ENCODE measurements around the gene NUAK2. TPM values are rescaled to one million over a fixed set of nuclear protein-coding genes. Genes with fewer than 3 reads are reported as not detected.
A peak's percentile ranks its signal among the peaks of the same experiment; 100 is the strongest.

NUAK2 gene
- total RNA-seq, 1 donor from 2014 or later = 1.2 TPM

DNA sequence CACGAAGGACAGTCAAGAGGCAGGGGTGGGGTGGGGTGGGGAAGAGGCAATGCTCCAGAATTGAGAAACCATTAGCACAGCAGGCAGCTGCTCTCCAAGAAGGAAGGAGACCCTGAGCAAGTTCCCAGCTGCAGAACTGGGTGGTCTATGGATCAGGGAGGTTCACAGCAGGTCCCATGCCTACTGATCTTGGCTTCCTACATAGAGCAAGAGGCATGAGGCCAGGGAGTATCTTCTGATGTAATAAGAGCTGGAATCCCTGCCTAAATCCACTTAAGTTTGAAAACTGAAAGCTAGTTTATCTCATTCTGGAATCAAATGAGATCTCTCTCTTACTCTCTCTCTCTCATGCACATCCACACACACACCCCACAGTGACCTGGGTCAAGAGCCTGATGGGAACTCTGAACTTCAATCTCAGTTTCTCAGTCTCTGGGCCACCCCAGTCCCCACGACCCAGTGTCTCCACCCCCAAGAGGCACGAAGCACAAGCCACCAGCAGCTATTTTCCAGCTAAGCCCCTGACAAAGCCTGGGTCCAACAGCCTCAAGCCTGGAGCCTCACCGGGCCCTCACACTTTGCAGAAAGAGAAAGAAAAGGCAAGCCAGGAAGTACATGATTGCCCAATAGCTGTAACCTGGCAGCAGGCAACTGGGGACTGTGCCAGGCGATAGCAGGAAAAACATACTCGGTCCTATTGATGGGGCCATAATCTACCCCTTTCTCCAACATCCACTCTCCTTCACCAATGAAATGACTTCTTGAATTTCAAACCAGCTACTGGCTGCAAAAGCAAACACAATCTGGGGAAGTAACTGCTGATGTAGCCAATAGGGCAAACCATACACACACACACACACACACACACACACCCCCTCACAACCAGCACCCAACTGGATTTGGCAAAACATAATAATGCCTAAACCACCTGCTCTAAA lies 2.2 kb downstream of the NUAK2 start:
- peak; percentile 36 for DNase-seq (ENCODE audit: low read depth, low spot score)

DNA sequence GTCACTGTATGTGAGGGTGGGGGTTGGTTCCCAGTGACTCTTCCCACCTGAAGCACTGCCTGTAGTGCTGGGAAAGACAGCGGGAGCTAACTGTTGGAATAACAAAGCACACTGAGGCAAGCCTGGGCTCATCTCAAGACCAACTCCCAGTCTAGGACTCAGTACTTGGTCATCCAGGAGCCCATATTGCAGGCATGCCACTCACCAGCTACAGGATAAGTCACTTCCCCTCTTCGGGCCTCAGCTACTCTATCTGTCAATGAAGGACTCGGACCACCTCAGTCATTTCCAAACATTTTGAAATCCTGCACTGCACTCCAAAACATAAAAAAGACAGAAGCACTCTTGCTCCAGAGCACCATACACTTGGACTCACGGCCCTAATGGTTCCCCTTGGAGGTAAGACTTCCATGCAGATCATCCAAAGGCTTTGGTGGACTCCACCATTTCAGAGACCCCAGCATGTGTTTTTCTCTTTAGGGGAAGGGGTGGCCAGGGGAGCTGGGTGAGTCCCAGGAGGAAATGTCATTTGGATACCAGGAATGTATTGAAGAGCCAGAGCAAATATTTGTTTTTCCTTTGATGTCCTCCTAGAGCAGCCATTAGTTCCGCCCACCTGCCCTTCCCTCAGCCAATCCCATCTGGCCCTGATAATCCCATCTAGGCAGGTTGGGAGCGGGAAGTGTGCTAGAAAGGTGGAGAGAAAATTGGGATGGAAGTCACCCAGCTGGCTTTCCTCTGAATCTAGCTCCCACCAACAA lies 3.1 kb downstream of the NUAK2 start:
- no peak for DNase-seq (ENCODE audit: low read depth, low spot score)

DNA sequence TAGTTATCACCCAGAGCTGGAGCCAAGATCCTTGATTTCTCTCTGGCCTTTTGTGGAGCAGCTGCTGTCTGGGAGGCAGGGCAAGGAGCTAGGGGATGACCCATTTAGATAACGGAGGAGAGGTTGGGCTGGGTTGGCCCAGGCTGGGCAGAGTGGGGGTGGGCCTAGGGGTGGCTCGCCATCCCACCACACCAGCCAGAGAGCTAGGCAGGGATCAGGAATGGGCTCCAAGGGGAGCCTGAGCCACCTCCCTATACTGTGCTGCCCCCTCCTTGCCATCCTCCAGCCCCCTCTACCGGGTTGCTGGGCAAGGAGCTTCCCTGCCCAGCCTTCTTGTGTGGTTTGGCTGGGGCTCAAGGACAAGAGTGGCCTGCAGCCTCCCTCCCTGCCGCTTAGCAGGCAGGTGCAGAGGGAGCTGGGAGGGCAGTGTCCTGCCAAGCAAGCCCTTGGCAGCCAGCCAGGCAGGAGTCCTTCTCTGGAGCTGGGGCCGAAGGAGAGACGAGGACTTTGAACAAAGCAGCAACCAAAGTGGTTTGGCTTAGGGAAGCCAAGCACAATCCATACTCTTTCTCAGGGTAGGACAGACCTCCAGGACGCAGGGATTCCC lies 4.1 kb downstream of the NUAK2 start:
- no peak for DNase-seq (ENCODE audit: low read depth, low spot score)

DNA sequence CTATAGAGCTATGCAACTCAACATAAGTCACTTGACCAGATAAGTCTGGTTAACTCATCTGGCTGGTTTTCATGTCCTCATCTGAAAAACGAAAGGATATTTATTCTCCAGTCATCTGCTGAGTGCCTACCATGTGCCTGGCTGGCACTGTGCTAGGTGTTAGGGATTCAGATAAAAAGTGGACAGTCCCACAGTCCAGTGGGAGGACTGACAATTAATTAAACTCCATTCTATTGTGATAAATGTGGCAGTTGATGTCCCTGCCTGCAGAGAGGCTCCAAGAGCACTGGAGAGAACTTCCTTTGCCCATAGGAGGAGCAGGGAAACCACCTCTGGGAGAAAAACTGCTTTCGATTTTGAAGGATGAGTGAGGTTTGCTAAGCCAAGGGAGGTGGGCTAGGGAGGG lies 5.4 kb downstream of the NUAK2 start:
- no peak for DNase-seq (ENCODE audit: low read depth, low spot score)

DNA sequence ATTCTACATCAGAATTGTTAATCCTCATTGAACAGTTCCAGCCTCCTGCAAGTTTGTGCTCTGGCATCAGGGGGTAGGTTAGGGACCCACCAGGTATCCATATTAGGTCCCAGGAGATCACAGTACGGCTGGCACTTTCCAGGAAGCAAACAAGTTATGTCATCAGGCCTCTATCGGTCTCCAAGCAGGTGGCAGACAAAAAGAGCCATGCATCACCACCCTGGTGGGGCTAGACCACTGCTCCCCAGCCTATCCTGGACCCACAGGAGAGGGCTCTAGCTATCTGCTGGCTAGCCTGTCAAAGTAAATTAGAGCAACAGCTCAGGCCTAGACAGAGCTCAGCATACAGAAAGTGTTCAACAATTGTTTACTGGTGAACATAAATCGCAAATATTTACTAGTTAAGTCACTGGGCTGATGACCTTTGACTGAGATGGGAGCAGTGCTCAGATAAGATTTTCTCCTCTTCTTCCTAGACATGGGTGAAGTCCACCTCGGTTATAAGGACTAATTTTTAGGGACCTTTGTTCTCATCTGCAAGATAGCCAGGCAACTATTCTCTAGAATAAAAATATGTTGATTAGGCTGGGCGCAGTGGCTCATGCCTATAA lies 6.4 kb downstream of the NUAK2 start:
- no peak for DNase-seq (ENCODE audit: low read depth, low spot score)

DNA sequence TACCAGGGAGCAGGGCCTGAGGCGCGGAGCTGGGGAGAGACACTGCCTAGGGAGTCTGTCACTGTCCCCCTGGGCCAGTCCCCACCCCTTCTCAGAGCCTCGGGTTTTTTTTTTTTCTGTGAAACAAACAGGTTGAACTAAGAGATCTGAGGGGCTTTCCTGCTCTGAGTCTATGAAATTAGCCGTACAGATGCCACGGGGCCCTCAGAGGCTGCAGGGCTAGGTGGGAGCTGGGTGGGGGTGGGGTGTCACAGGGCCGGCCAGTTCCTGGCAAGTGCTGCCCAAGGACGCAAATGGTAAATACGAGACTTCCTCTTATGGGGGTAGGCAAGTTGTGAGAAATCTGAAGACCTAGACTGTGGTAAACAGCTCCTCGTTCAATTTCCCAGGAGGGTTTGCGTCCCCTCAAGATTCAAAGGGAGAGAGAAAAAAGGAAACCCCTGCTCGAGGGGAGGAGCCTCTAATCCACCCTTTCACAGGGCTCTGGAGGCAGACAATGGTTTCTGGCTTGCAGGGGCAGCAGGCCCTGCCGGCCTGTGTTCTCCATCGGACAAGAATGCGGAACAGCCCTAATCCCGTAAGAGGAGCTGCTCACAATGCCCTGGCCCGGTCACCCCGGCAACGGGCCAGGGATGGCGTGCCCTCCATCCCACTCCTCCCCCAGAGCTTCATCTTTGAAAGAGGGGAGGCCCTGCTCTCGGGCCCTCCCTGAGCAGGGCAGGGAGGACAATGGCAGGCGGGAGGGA lies 7.8 kb downstream of the NUAK2 start:
- DNase-seq (ENCODE audit: low read depth, low spot score) = no peak

DNA sequence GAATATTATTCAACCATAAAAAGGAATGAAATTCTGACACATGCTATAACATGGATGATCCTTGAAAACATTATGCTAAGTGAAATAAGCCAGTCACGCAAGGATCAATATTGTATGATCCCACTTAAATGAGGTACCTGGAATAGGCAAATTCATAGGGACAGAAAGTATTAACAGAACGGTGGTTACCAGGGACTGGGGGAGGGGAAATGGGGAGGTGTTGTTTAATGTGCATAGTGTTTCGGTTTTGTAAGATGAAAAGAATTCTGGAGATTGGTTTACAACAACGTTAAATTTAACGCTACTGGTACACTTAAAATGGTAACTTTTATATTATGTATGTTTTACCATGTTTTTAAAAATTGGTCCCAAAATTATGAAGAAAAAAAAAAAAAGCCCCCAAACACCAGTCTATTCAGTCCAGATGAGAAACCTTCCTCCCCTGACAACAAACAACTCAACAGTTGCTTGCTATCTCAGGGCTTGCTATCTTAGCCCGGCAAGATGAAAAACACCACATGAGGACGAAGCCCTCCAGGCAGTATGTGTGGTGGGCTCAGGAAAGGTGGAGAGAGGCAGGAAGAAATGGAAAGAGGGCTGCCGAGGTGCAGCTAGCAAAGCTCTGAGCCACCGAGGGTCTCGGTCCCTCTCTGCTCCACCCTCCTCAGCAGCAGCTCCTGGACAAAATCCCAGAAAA lies 8.5 kb downstream of the NUAK2 start:
- no peak for DNase-seq (ENCODE audit: low read depth, low spot score)

DNA sequence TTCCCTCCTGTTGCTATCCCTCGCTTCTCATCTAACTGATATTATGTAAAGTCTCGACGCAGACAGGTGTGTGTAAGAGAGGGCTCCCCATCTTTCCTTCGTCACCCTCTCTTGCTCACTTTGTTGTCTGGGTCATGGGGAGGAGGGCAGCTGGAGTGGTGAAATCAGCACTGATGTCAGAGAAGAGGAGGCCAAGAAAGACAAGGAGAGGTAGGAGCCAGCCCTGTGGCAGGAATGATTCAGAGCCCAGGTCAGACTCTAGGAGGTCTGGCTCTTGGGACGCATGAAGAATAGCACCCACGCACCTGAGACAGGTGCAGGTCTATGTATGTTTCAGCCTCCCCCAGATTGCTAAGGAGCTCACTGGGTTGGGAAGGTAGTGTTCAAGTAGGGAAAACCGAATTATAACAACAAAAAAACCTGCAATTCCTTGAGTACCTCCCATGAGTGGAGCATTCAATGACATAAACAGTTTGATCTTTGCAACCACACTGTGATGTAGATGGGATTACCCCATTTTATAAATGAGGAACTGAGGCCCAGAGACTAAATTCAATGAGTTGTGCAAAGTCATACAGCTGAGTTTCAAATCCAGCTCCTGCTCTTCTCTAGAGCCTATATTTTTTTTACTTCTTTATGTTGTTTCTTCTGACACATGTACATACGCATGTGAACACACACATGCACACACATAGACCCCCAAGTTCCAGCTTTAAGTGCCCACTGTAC lies 10.4 kb downstream of the NUAK2 start:
- DNase-seq (ENCODE audit: low read depth, low spot score) = no peak

DNA sequence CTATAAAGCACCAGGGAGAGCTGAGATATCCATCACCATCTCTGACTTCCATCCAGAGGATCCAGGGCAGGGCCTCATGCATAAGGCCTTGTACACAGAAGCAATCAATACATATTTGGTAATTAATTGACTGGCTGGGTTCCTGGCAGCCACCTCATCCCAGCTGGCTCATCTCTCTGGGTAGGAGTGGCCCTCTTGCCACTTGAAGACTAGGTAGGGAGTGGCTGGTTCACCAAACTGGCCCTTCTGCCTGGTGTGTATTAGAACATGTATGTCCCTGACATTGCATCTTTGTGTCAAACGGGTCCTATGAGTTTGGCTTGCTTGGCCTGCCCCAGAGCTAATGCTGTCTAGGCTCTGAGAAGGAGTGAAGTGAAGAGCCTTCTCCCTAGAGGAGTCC lies 11.8 kb downstream of the NUAK2 start:
- no peak for DNase-seq (ENCODE audit: low read depth, low spot score)

DNA sequence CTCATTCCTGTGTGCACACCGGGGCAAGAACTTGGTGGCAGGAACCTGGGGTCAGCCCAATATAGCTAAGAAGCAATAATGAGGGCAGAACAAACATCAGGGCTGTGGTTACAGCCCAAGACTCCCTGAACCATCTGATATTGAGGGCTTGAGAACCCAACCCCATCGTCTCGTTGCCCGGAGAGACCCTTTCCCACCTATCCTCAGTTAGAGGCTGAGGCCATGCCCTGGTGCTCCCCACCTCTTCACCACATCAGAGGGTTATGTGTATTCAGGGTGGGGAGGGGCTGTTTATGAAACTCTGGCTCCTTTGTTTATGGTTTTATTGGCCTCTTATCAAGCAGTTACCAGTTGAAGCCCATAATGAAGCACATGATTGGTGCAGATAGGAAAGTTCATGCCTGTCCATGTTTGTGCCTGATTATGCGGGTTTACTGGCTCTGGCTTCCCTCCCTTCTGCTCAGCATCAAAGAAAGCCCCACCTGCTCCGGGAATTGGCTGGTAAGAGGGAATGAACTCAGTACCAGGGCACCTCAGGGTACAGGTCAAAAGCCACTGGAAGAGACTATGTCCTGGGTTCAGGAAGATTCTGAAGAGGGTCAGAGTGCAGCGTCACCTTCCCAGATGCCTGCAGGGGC lies 14.5 kb downstream of the NUAK2 start:
- no peak for DNase-seq (ENCODE audit: low read depth, low spot score)

DNA sequence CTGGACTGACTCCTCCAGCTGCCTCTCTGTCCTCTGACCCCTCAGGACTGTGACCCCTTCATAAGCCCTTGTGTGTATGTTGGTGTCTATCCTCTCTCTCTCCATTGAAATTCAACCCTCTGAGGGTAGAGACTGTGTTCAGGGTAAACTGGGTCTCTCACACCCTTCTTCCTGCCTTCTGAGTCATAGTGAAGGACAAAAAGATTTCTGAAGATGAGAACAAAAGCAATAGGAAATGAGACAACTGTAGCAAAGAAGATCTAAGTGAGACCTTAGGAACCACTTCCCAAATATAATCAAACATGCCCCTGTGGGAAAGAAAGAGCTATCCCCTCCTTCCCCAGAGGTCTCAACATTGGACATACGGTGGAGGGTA lies 16.9 kb downstream of the NUAK2 start:
- DNase-seq (ENCODE audit: low read depth, low spot score) = no peak

DNA sequence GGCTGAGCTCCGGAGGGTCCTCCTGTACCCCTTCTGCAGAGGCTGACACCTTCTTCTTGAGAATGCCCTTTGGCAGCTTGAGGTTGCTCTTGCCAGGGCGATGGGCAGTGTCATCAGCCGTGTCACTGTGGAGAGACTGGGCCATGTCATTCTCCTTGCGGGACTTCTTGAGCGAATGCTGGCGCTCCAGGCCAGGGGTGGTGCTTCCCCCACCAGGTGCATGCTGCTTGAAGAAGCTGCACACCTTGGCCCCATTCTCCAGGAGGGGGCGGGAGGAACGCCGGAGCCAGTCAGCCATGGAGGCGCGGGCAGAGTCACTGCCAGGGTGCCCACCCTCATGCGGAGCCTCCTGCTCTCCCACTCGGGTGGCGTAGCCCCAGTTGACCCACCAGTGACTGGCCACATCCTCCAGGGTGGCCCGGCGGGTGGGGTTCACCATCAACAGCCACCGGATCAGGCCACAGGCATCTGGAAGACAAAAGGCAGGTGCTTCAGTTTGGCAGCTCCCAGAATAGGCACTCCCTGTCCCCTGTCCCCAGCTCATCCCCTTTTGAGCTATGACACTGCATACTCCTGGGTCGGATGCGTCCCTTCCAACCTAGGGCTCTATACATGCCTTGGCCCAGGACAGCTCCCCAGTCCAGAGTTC lies 17.4 kb downstream of the NUAK2 start:
- DNase-seq (ENCODE audit: low read depth, low spot score) = no peak

DNA sequence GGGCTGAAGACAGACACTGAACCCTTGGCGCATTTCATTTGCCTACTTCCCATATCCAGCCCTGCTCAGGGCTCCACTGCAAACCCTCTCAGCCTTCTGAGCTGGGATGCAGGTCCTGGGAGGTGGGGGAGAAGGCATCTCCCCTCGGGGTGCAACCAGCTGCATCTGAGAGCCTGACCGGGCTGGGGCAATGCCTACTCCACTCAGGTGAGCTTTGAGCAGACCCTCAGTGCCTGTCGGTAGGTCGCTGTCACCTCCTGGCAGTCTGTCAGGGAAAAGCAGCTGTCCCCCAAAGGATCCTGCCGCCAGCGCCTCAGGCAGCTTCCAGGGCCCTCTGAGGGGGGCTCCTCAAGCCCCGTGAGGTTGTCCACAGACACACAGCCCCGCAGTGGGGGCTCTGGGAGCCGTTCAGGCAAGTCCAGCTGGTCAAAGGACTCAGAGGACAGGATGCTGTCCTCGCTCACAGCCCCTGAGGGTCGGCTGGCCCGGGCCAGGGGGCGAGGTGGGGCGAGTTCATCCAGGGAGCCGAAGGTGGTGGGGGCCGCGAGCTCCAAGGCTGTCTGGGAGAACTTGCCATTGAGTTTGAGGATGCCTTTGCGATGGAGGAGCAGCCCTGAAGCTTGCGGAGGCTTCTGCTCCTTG lies 18.2 kb downstream of the NUAK2 start:
- DNase-seq (ENCODE audit: low read depth, low spot score) = no peak

DNA sequence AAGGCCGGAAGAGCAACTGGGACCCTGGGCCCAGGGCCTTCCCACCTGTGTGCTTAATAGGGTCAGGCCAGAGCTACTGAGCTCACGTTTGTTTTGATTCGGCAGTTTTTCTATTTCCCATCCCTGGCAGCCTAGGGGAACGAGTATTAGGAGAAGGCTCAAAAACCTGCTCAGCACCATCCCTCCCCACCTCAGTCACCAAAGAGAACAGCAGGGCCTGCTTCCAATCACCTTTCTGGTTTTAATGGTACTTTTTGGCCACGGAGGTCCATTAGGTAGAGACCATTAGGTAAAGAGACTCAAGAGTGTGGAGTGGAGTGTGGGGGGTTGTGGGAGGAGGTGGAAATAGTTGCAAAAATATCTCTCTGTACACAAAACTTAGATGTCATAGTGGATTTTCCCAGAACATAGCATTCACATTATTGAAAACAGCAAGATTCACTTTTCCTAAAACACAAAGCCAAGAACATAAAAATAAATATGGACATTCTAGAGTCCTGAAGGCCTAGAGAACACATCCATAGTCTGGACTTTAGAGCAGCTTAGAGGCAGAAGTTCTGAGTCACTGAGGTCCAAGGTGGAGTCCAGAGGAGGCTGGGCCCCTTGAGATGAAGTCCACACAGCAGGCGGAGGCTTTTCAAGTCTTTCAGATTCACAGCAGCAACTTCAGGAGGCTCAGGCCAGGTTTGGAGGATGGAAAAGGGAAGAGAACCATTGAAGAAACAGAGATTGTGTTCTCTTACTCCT lies 19.5 kb downstream of the NUAK2 start:
- DNase-seq (ENCODE audit: low read depth, low spot score) = no peak

DNA sequence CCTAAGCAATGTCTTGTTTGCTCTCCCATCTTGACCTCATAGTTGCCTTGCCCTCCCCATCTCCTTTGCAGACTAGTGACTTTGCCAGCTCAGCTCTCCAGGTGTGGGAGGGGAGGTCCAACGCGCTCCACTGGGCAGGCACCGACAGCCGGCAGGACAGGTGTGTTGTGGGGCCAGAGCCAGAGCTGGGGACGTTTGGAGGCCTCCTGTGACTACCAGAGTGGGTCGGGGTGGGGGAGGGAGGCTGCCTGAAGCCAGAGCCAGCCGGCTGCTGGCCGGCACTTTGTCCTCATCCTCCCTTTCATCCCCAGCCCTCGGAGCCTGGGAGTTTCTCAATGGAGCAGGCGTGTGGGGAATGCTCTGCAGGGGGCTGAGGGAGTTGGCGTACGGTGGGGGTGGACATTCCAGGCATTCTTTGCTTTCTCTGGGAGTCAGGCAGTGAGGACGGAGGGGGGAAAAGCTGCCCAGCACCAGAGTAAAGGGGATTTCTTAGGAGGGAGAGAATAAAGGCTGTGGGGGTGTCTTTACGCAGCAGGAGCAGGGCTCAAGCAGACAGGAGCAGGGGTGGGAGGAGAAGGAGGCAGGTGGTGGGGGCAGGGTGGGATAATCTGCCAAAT lies 20.2 kb downstream of the NUAK2 start:
- no peak for DNase-seq (ENCODE audit: low read depth, low spot score)

DNA sequence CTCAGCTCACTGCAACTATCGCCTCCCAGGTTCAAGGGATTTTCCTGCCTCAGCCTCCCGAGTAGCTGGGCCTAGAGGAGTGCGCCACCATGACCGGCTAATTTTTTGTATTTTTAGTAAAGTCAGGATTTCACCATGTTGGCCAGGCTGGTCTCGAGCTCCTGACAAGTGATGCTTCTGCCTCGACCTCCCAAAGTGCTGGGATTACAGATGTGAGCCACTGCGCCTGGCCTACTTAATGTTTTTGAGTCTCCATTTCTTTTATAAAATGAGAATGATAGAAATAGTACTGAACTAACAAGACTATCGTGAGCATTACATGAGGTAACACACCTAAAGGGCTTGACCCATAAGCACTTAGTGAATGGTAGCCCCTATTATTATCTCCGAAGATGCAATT lies 21.4 kb downstream of the NUAK2 start:
- DNase-seq (ENCODE audit: low read depth, low spot score) = no peak

Measured in pulmonary artery endothelial cell (primary cell).